H9 (cell line): ENCODE measurements around the gene FEZF1. TPM values are rescaled to one million over a fixed set of nuclear protein-coding genes. Genes with fewer than 3 reads are reported as not detected.

Source experiments
- DNase-seq: peaks from one replicate; pipeline ENCODE4 v3.0.0-alpha.2; 2017
- H2AFZ ChIP-seq: one replicate; pipeline ENCODE4 v1.6.1; 2013; ENCODE audit warnings: mild to moderate bottlenecking, low read length, control low read depth, moderate library complexity
- H2AK5ac ChIP-seq: 2 replicates; pipeline ENCODE4 v1.6.1; 2013; ENCODE audit warnings: low read length, control low read depth, mixed read lengths; ENCODE audit not compliant: insufficient read length
- H2BK120ac ChIP-seq: one replicate; pipeline ENCODE4 v1.6.1; 2013; ENCODE audit warnings: low read depth, mild to moderate bottlenecking, low read length, control low read depth, inconsistent platforms; ENCODE audit not compliant: poor library complexity, severe bottlenecking
- H2BK12ac ChIP-seq: 2 replicates; pipeline ENCODE4 v1.6.1; 2013; ENCODE audit warnings: low read length, control low read depth, mixed read lengths, low read depth; ENCODE audit not compliant: insufficient read length
- H2BK15ac ChIP-seq: 2 replicates; pipeline ENCODE4 v1.6.1; 2013; ENCODE audit warnings: low read depth, low read length, control low read depth
- H2BK20ac ChIP-seq: one replicate; pipeline ENCODE4 v1.6.1; 2013; ENCODE audit warnings: low read depth, mild to moderate bottlenecking, low read length, control low read depth, inconsistent platforms; ENCODE audit not compliant: poor library complexity, severe bottlenecking
- H2BK5ac ChIP-seq: 2 replicates; pipeline ENCODE4 v1.6.1; 2013; ENCODE audit warnings: low read length, control low read depth, mixed read lengths; ENCODE audit not compliant: insufficient read length
- H3K14ac ChIP-seq: 2 replicates; pipeline ENCODE4 v1.6.1; 2013; ENCODE audit warnings: low read length, control low read depth; ENCODE audit not compliant: insufficient read depth
- H3K18ac ChIP-seq: 2 replicates; pipeline ENCODE4 v1.6.1; 2013; ENCODE audit warnings: low read depth, mild to moderate bottlenecking, mixed read lengths, low read length, control low read depth; ENCODE audit not compliant: insufficient read length
- H3K23ac ChIP-seq: 2 replicates; pipeline ENCODE4 v1.6.1; 2013; ENCODE audit warnings: low read length, control low read depth, mixed read lengths, low read depth; ENCODE audit not compliant: insufficient read length
- H3K23me2 ChIP-seq: 2 replicates; pipeline ENCODE4 v1.6.1; 2013; ENCODE audit warnings: low read depth, mild to moderate bottlenecking, mixed read lengths, low read length, control low read depth; ENCODE audit not compliant: insufficient read length, poor library complexity, severe bottlenecking
- H3K27ac ChIP-seq: 2 replicates; pipeline ENCODE4 v1.5.1; 2013; ENCODE audit warnings: low read length, control low read depth, mixed read lengths, low read depth; ENCODE audit not compliant: insufficient read length
- H3K27me3 ChIP-seq: 2 replicates; pipeline ENCODE4 v1.6.1; 2013; ENCODE audit warnings: low read length, control low read depth, inconsistent platforms; ENCODE audit not compliant: insufficient read depth
- H3K4ac ChIP-seq: 2 replicates; pipeline ENCODE4 v1.6.1; 2013; ENCODE audit warnings: low read depth, mild to moderate bottlenecking, control low read depth, inconsistent platforms, low read length, moderate library complexity
- H3K4me1 ChIP-seq: 2 replicates; pipeline ENCODE4 v1.6.1; 2013; ENCODE audit warnings: low read length, control low read depth, inconsistent platforms; ENCODE audit not compliant: insufficient read depth
- H3K4me2 ChIP-seq: 2 replicates; pipeline ENCODE4 v1.6.1; 2013; ENCODE audit warnings: low read length, control low read depth, mixed read lengths; ENCODE audit not compliant: insufficient read length, insufficient read depth
- H3K56ac ChIP-seq: 2 replicates; pipeline ENCODE4 v1.6.1; 2013; ENCODE audit warnings: low read depth, mild to moderate bottlenecking, mixed read lengths, low read length, control low read depth; ENCODE audit not compliant: insufficient read length
- H3K79me1 ChIP-seq: 2 replicates; pipeline ENCODE4 v1.6.1; 2013; ENCODE audit warnings: low read depth, mild to moderate bottlenecking, moderate library complexity, low read length, control low read depth, inconsistent platforms; ENCODE audit not compliant: insufficient read depth, poor library complexity, severe bottlenecking
- H3K79me2 ChIP-seq: 2 replicates; pipeline ENCODE4 v1.6.1; 2013; ENCODE audit warnings: low read length, control low read depth, inconsistent platforms; ENCODE audit not compliant: insufficient read depth
- H3K9ac ChIP-seq: 2 replicates; pipeline ENCODE4 v1.6.1; 2013; ENCODE audit warnings: low read length, control low read depth, mixed read lengths; ENCODE audit not compliant: insufficient read length; ENCODE audit errors: extremely low read depth
- H3K9me3 ChIP-seq: one replicate; pipeline ENCODE4 v1.6.1; 2013; ENCODE audit warnings: low read depth, low read length, inconsistent platforms; ENCODE audit not compliant: control insufficient read depth
- H3T11ph ChIP-seq: one replicate; pipeline ENCODE4 v1.6.1; 2013; ENCODE audit warnings: mild to moderate bottlenecking, low read length, control low read depth, inconsistent platforms
- H4K20me1 ChIP-seq: one replicate; pipeline ENCODE4 v1.6.1; 2013; ENCODE audit not compliant: control insufficient read depth, insufficient read length, insufficient read depth
- H4K5ac ChIP-seq: 2 replicates; pipeline ENCODE4 v1.6.1; 2013; ENCODE audit warnings: low read depth, mild to moderate bottlenecking, mixed read lengths, low read length, control low read depth; ENCODE audit not compliant: insufficient read length
- H4K8ac ChIP-seq: replicated peaks from 2 replicates; pipeline ENCODE4 v1.6.1; 2013; ENCODE audit warnings: low read length, control low read depth, mixed read lengths, low read depth; ENCODE audit not compliant: insufficient read length
- H4K91ac ChIP-seq: 2 replicates; pipeline ENCODE4 v1.6.1; 2013; ENCODE audit warnings: low read depth, mild to moderate bottlenecking, moderate library complexity, mixed read lengths, low read length, control low read depth; ENCODE audit not compliant: insufficient read length
- H3K27ac Mint-ChIP-seq, 3 experiments: 2 replicates in 2 of 3; 3 replicates in 1 of 3; pipeline ENCODE4 v1.8.0; 2020 to 2021; ENCODE audit warnings: mixed read lengths in 3 of 3, mild to moderate bottlenecking in 1 of 3, moderate library complexity in 1 of 3
- H3K27me3 Mint-ChIP-seq: 2 replicates; pipeline ENCODE4 v1.8.0; 2021; ENCODE audit warnings: low read depth, mild to moderate bottlenecking, moderate library complexity, mixed read lengths
- H3K36me3 Mint-ChIP-seq, 3 experiments: 2 replicates in 2 of 3; 3 replicates in 1 of 3; pipeline ENCODE4 v1.8.0; 2020 to 2021; ENCODE audit warnings: low read depth in 3 of 3, mixed read lengths in 3 of 3; ENCODE audit not compliant: insufficient read depth in 1 of 3
- H3K4me1 Mint-ChIP-seq, 2 experiments: 2 replicates each; pipeline ENCODE4 v1.8.0; 2020; ENCODE audit warnings: mixed read lengths in 2 of 2
- H3K4me3 Mint-ChIP-seq, 2 experiments: 2 replicates in 1 of 2; 3 replicates in 1 of 2; pipeline ENCODE4 v1.8.0; 2020 to 2021; ENCODE audit warnings: mild to moderate bottlenecking in 2 of 2, mixed read lengths in 2 of 2, moderate library complexity in 1 of 2
- H3K9me3 Mint-ChIP-seq, 2 experiments: 2 replicates in 1 of 2; 3 replicates in 1 of 2; pipeline ENCODE4 v1.8.0; 2020; ENCODE audit warnings: mild to moderate bottlenecking in 2 of 2, mixed read lengths in 2 of 2, moderate library complexity in 1 of 2
- CTCF ChIP-seq: fragments of 200-600 bp; sonication (generic); conservative IDR thresholded peaks from 3 replicates; pipeline ENCODE4 v1.8.0; 2021; ENCODE audit warnings: antibody characterized with exemption, mild to moderate bottlenecking
- WGBS: extraction: QIAGEN DNeasy Blood & Tissue Kit; methylation state at CpG from one replicate; pipeline ENCODE4 v1.1.7; 2013; ENCODE audit warnings: missing lambda C conversion rate, low lambda C conversion rate, mixed read lengths; ENCODE audit not compliant: insufficient read length; ENCODE audit errors: extremely low coverage; 5-methylcytosine and 5-hydroxymethylcytosine counted together
- total RNA-seq: library from RNA; stranded (reverse); gene quantifications from 2 replicates; pipeline ENCODE4 v1.2.1, GENCODE V29; 2021

Gene FEZF1
- total RNA-seq, 1 experiment from 2014 or later, result 37.8 TPM

- no peaks in the 10 kb centered on the region for H3K27me3 Mint-ChIP-seq
- no peak overlapping the region for H3T11ph ChIP-seq
- no peaks in the 10 kb centered on the region for H3K9me3 ChIP-seq
- no peak overlapping the region for H3K4ac ChIP-seq
- no peak overlapping the region for H4K91ac ChIP-seq
- H3K56ac ChIP-seq, result no peak overlapping the region
- H4K8ac ChIP-seq, result no peak overlapping the region
- TF ChIP-seq CTCF, result no peak
- H2AFZ ChIP-seq, result no peak overlapping the region
- H3K18ac ChIP-seq, result no peak overlapping the region
- no peak for DNase-seq
- H3K9me3 Mint-ChIP-seq, result no peaks in the 10 kb centered on the region
- H2BK12ac ChIP-seq, result no peak overlapping the region
- H2BK20ac ChIP-seq, result no peak overlapping the region
- H3K36me3 Mint-ChIP-seq, result no peaks in the 10 kb centered on the region
- no peak overlapping the region for H2BK5ac ChIP-seq
- H3K79me2 ChIP-seq, result no peaks in the 10 kb centered on the region
- H3K4me2 ChIP-seq, result no peak overlapping the region
- H2BK120ac ChIP-seq, result no peak overlapping the region
- H4K20me1 ChIP-seq, result no peaks in the 10 kb centered on the region
- H3K4me3 Mint-ChIP-seq, result no peak overlapping the region
- peak overlapping the region in 1 of 3 experiments; percentile 92; a peak in 2 of 7 replicates for H3K27ac Mint-ChIP-seq
- H4K5ac ChIP-seq, result no peak overlapping the region
- peaks cover 2% of the 10 kb centered on the region for H3K23me2 ChIP-seq
- H3K27ac ChIP-seq, result no peak overlapping the region
- no CpG with 5 or more reads among the region's 2 CpGs for WGBS
- no peaks in the 10 kb centered on the region for H3K27me3 ChIP-seq
- H3K23ac ChIP-seq, result no peak overlapping the region
- peaks cover 45 to 47% of the 10 kb centered on the region in 2 experiments for H3K4me1 Mint-ChIP-seq
- H3K79me1 ChIP-seq, result no peaks in the 10 kb centered on the region
- H3K9ac ChIP-seq, result no peak overlapping the region
- H2AK5ac ChIP-seq, result no peak overlapping the region
- peaks cover 5% of the 10 kb centered on the region for H3K4me1 ChIP-seq
- no peak overlapping the region for H2BK15ac ChIP-seq
- no peak overlapping the region for H3K14ac ChIP-seq
Measured at GRCh38 chr7:122337011-122337410, 32.5 kb upstream of the FEZF1 start.
